ENCODE results near the gene IRAK4. TPM values are rescaled to one million over a fixed set of nuclear protein-coding genes. Genes with fewer than 3 reads are reported as not detected.

IRAK4 gene
- total RNA-seq, 1 experiment from 2014 or later = 22.9 TPM

DNA sequence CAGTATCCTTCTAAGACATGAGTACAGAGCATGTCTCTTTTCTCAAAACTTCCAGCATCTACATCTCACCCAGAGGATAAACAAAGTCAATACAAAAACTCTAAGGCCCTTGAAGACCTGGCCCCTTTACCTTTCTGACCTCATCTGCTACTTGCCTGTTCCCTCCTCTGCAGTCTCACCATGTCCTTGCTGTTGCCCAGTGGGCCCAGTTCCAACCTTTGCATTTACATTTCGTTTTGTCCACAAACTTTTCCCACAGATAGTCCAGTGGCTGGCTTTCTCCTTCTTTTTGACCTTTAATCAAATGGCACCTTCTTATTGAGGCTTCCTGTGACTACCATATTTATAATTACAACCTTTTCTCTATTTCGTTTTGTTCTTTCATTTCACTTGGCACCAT is 1.6 kb downstream of the IRAK4 start:
- in situ Hi-C loops (cut with HindIII; ENCODE audit: low pct_unique_long_range_greater_than_20kb, low sequenced_read_pairs) = no loop called here
- no peak for DNase-seq (ENCODE audit: low read depth, low spot score)

DNA sequence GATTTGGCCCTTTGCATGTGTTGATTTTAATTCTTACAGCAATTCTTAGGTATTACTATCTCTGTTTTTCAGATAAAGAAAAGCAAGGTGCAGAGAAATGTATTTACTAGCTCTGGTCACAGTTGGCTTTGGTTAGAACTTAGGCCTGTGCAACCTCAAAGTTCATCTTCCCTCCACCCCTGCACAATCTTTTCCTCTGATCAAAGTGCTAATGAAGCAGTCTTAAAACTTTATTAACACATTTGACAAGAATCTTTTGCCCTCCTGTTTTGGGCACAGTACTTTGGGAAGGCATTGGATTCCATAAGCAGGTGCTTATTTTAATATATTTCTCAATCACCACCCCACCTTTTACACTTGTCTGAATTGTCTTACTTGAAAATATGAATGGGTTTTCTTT is 2.7 kb downstream of the IRAK4 start:
- in situ Hi-C loops (cut with HindIII; ENCODE audit: low pct_unique_long_range_greater_than_20kb, low sequenced_read_pairs) = no loop called here

DNA sequence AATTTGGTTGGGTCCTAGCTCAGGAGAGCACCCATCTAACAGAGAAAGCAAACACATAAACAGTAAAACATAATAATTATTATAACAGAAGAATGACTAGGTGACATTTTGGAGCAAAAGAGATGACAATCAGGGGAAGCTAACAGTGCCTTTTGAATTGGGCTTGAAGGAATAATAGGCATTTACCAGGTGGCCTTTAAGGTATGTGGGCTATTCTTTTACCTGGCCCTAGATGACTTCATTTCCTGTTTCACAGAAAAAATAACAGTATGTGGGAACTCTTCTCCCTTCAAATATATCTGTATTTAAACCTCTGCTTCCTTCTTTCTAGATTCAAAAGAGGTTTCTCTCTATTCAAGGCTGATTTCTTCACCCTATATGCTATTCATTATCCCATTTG is 3.8 kb downstream of the IRAK4 start:
- in situ Hi-C loops (cut with HindIII; ENCODE audit: low pct_unique_long_range_greater_than_20kb, low sequenced_read_pairs) = no loop called here
- no peak for DNase-seq (ENCODE audit: low read depth, low spot score)

More for the DNA sequence above, 2.7 kb downstream of the IRAK4 start:
- no peak for DNase-seq (ENCODE audit: low read depth, low spot score)

DNA sequence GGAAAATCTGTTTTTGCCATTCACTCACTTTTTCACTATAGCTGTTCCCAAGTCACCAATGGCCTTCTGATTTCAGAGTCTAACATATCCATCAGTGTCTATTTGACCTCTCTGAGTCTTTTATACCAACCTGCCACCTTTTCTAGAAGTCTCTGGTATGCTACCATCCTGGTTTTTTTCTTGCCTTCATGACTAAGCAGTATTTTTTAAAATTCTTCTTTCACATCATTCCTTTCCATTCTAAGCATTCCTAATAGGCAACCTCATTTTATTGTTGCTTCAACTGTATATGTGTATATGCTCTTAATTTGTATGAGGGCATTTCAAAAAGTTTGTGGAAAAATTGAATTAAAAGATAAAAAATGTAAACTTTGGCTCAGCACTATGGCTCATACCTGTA is 5.0 kb downstream of the IRAK4 start:
- in situ Hi-C loops (cut with HindIII; ENCODE audit: low pct_unique_long_range_greater_than_20kb, low sequenced_read_pairs) = no loop called here
- DNase-seq (ENCODE audit: low read depth, low spot score) = no peak

DNA sequence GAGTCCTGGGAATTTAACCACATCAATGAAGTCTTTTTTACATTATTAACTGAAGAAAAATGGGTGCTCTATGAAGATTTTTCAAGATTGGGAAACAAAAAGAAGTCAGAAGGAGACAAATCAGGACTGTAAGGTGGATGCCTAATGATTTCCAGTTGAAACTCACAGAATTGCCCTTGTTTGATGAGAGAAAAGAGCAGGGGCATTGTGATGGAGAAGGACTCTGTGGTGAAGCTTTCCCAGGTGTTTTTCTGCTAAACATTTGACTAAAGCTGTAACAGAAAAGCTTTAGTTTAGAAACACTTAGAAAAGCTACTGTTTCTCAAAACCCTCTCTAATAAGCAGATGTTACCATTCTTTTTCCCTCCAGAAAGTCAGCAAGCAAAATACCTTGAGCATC is 5.8 kb downstream of the IRAK4 start:
- in situ Hi-C loops (cut with HindIII; ENCODE audit: low pct_unique_long_range_greater_than_20kb, low sequenced_read_pairs) = no loop called here
- DNase-seq (ENCODE audit: low read depth, low spot score) = no peak

DNA sequence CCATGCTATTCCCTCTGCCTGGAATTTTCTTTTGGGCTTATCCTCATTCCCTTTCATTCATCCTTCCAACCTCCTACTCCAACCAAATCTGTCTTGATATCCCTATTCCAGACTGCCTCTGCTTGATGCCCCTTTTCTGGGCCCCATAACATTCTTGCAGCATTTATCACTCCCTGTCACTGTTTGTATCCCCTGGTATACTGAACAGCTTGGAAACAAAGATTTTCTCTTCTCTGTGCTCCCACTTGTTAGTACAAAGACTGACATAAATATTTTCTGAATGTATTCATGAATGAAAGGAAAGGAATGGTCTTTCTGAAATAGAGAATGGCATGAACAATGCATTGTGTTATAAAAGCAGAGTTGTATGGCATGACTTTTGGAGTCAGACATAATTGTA is 7.5 kb downstream of the IRAK4 start:
- in situ Hi-C loops (cut with HindIII; ENCODE audit: low pct_unique_long_range_greater_than_20kb, low sequenced_read_pairs) = no loop called here
- DNase-seq (ENCODE audit: low read depth, low spot score) = no peak

DNA sequence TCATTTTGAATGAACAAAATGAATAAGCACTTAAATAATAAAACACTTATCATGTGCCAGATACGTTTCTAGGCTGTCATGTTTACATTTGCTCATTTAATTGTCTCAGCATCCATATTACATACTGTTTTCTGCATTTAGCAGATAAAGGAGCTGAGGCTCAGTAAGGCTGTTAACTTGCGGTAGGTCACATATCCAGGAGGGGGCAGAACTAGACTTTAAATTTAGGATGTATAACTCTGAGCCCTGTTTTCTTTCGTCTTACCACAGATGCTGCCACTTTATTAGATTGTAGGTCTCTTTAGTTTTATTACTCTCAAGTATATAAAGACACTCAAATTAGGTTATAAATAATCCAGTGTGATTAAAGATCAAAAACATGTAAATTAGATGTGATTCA is 17.7 kb downstream of the IRAK4 start:
- peak; percentile 78 for DNase-seq (ENCODE audit: low read depth, low spot score)
- in situ Hi-C loops (cut with HindIII; ENCODE audit: low pct_unique_long_range_greater_than_20kb, low sequenced_read_pairs) = no loop called here

DNA sequence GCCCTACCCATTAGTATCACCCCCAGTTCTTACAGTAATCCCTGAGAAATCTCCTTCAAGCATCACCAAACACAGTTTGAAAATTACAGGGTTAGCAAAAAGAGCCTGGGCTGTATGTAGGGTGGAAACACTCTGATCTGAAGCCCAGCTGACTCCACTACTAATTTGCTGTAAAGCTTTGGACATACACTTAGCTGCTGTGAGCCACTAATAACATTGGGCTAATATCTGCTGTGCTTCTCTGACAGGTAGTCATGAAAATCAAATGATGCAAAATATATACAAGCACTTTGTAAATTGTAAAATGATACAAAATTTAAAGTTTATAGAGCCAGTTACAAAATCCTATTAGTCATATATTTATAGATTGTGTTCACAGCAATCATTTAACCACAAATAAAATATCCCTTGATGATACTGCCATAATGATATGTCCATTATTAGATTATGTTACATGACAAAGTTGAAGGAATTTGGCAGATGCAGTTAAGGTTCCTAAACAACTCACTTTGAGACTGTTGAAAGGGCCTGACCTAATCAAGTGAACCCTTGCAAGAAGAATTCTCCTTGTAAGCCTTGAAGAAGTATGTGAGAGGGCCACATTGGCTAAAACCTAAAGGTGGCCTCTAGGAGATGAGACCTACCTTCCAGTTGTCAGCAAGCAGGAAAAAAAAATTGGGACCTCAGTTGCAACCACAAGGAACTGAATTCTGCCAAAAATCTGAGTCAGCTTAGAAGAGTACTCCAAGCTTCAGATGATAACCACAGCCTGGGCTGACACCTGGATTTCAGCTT is 28.3 kb downstream of the IRAK4 start:
- in situ Hi-C loops (cut with HindIII; ENCODE audit: low pct_unique_long_range_greater_than_20kb, low sequenced_read_pairs) = loop anchor here (10.0 kb wide), 1 partner anchor 98 kb away; no protein-coding TSS in a partner anchor
- no peak for DNase-seq (ENCODE audit: low read depth, low spot score)

DNA sequence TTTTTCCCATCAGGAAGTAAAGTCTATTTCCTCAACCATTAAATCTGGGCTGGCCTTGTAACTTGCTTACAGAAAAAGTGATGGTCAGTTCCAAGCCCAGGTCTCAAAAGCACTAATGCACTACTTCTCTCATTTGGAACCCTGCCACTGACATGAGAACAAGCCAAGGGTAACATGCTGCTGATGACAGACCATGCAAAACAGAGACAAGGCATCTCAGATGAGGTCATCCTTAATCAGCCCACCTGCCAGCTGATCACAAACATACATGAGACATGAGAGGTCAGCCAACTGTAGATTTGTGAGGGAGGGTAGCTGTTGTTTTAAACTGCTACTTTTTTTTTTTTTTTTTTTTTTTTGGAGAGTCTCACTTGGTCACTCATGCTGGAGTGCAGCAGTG is 31.2 kb downstream of the IRAK4 start:
- DNase-seq (ENCODE audit: low read depth, low spot score) = no peak
- in situ Hi-C loops (cut with HindIII; ENCODE audit: low pct_unique_long_range_greater_than_20kb, low sequenced_read_pairs) = loop anchor here (10.0 kb wide), 1 partner anchor 95 kb away; no protein-coding TSS in a partner anchor

DNA sequence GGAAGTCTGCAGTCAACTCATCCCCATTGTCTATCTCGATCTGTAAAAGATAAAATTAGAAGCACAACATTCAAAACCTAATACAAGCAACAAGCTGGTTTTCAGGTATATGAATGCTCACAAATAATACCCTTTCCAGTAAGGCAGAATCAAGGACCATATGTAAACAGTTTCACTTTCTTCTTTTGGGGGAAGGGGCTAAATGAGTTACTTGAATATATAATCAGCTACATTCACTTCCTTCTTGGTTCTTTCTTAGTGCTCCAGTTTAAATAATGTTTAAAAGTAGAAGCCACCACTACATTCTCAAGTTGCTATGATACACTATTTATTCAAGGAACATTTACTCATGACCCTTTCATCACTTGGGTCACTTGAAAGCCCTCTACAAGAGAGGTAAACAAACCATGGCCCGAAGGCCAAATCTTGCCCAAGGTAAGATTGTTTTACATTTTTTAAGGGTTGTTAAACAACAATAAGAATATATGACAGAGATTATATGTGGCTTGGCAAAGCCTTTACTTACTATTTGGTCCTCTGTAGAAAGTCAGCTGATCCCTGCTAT is 37.0 kb downstream of the IRAK4 start:
- no peak for DNase-seq (ENCODE audit: low read depth, low spot score)
- in situ Hi-C loops (cut with HindIII; ENCODE audit: low pct_unique_long_range_greater_than_20kb, low sequenced_read_pairs) = no loop called here

DNA sequence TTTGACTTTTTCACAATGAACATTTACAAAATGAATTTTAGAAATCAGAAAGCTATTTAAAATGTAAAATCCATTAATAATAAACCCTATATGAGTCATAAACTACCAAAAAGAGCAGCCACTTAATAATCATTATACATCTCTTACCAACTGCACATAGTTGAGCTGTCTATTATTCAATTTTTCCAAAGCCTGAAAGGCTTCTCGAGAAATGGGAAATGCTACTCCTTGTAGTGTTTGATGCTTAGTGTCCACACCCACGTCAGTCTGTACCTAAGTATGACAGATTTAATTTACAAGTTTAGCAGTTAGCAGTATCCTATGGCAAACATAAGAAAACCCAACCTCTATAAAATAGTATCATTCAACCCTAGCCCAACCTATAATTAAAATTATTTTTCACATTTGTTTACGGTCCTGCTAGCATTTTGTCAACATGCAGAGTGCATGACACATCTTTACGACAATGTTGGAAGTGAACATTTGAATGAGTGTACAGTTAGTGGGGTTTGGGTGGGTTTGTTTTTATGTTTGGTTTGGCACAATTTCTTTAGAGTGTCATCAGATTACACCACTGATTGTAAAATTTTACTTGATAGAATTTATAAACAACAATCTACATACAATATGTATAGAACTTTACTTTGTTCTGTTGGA is 38.9 kb downstream of the IRAK4 start:
- in situ Hi-C loops (cut with HindIII; ENCODE audit: low pct_unique_long_range_greater_than_20kb, low sequenced_read_pairs) = no loop called here
- DNase-seq (ENCODE audit: low read depth, low spot score) = no peak

DNA sequence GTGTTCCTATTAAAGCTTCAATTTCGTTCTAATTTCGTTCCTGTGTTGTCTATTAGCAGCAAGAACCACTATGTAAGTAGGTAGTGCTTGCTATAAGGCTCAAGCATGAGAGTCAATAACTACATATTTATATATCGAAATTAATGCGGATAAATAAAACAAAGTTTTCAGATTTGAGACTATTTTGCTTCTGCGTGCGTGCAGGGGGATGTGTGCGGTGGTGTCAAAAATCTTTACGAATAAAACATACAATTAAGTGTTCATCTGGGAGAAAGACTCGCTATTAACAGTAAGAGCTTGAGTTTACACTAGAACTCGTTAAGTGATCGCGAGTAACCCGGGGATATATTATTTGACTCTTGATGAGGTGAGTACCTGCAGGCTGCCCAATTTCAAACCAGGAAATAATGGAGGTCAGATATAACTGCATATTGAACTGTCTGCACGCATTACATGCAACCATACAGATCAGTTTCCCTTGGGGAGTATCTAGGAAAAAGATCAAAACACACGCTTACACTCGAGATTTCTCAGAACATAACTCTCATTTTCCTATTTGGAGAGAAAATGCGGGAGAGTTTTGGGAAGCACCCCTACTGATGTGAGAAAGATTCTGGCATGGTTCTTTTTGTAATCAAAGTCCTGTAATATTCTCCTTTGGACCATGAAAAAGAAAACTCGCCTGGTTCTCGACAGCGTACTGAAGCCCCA is 46.6 kb downstream of the IRAK4 start:
- peak; percentile 27 for DNase-seq (ENCODE audit: low read depth, low spot score)
- in situ Hi-C loops (cut with HindIII; ENCODE audit: low pct_unique_long_range_greater_than_20kb, low sequenced_read_pairs) = no loop called here

DNA sequence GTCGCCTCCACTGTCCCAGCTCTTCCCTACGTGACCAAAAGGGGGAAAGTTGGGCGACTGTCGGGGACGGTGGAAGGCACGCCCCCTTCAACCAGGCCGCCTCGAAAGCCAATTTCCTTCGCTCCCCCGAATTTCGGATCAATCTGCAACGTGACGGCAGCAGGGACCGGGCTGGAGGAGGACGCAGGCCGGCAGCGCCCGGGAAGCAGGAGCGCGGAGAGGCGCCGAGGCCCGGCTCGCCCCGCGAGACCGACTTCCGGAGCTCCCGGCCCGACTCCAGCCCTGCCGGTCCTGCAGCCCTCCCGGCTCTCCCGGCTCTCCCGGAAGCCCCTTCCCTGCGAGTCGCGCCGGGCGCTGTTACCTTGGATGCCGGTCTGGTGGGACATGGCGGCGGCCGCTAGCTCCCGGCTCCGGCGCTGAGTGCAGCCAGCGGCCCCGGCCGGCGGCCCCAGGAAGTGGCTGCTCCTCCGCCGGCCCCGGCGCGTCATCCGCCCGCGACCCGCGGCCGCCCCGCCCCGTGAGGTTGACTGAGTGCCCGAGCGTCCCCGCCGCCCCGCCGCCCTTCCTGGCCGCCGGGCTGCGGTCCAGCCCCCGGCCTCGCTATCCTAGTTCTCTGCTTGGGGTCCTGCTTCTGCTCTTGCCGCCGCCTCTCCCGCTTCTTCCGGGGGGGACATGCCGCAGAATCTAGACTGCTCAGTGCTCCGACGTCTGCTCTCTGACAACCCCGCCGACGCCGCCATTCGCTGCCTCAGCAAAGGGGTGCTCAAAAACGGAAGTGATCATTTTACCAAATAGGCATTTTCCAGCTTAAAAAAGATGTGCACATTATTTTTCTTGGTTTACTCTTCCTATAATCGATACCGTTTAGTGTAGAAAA is 47.3 kb downstream of the IRAK4 start, which contains the start of gene TWF1:
TSS of gene TWF1 (minus strand) at position 458 of the 877 bp plus-strand sequence. CDS start at position 386, 72 bp downstream.
- DNase-seq (ENCODE audit: low read depth, low spot score) = peak; percentile 84
- in situ Hi-C loops (cut with HindIII; ENCODE audit: low pct_unique_long_range_greater_than_20kb, low sequenced_read_pairs) = no loop called here

DNA sequence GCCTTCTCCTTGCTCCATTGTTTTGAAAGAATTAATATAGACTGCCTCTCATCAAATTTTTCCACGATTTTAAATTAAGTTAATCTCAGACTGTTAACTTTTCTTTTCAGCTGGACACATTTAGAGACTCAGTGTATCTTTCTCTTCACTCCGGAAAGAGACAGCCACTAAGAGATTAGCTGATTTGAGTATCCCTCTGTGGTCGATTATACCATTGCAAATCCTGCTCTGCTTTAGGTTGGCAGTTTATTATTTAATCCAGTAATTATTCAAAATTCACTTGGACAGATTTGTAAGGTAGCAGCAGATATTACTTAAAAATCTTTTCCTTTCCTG is 48.0 kb downstream of the IRAK4 start:
- in situ Hi-C loops (cut with HindIII; ENCODE audit: low pct_unique_long_range_greater_than_20kb, low sequenced_read_pairs) = no loop called here
- DNase-seq (ENCODE audit: low read depth, low spot score) = no peak

DNA sequence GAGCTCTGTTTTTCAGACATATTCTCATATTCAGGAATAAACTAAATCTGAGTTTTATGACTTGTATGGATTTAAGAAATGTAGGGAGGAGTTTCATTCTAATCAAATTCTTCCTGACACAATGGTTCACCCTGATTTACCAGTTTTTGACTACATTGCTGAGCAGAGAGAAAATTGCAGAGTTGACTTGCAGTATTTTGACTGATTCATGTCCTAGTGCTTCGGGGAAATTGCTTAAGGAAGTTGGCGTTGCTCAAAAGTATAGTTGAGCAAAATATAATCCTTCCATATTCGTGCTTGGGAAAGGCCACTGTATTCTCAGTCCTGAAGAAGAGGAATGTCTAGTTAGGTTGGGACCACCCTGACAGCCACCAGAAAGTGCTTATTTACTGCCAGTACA is 48.6 kb downstream of the IRAK4 start:
- DNase-seq (ENCODE audit: low read depth, low spot score) = no peak
- in situ Hi-C loops (cut with HindIII; ENCODE audit: low pct_unique_long_range_greater_than_20kb, low sequenced_read_pairs) = no loop called here

DNA sequence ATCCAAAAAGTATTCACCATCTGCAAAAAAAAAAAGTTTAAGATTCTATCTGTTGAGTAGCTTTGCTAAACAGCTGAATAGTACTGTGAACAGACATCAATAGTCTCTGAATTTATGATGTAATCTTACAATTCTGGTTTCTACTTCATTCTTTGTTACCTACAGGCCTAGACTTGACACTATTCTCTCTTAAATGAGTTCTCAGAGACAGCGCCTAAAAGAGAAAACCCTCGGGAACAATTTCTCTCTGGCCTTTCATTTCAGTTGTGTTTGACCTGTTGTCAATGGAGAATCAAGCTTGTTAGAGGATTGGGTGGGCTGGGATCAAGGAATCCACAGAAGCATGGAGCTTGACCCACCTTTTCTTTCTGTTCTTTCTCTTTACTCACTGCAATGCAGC is 53.3 kb downstream of the IRAK4 start:
- no peak for DNase-seq (ENCODE audit: low read depth, low spot score)
- in situ Hi-C loops (cut with HindIII; ENCODE audit: low pct_unique_long_range_greater_than_20kb, low sequenced_read_pairs) = no loop called here

DNA sequence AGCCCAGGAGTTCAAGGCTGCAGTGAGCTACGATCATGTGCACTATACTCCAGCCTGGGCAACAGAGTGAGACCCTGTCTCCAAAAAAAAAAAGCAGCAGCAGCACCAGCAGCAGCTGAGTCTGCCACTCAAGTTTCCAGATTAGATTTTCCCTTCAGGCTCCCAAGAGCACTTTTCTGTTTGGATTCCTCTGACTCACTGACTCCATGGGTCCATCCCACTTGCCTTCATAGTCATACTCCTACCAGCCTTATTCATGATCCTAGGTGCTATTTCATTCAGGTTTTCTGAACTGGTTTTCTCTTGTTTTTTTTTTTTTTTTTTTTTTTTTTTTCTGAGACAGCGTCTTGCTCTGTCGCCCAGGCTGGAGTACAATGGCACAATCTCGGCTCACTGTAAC is 54.2 kb downstream of the IRAK4 start:
- in situ Hi-C loops (cut with HindIII; ENCODE audit: low pct_unique_long_range_greater_than_20kb, low sequenced_read_pairs) = no loop called here
- no peak for DNase-seq (ENCODE audit: low read depth, low spot score)

Measured in SK-MEL-5 (cell line).